HG03108 (cell line): Measurements from ENCODE around the gene KHDC1L.
"Not testable (repeated sequence)": the region's sequence is repeated elsewhere in the genome, so short reads cannot be mapped to it uniquely, and the experiment has no call there.

Experiments used
- ATAC-seq: cut with Tn5 transposase; IDR thresholded peaks from one replicate; pipeline ENCODE4 v1.9.1; 2021; ENCODE audit warnings: moderate library complexity; ENCODE audit not compliant: unreplicated experiment

The KHDC1L gene

DNA sequence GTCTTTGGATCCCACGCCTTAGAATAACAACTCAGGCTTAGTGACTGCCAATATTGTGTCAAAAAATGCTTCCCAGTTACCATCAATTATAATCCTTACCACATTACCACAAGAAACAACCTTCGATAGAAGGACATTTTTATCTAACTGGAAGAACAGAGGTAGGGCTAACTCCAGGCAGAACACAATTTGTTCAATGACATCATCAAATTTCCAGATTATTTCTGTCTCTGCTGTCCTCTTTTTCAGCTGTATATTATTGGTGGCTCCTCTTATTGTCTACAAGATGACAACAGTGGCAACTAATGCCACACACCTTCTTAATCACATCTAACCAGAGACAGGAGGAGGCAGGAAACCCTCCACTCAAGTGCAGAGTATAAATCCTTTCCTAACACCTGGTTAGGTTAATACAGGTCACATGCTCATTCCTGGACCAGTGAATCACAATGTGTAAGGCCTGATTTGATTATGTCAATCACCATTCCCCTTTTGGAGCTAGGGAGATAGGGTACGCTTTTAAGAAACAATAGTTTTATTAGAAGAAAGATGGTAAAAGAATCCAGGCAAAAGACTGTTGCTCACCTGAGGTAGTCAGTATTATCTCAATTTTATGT, 18.0 kb downstream of the KHDC1L start:
- ATAC-seq = no peak

GRCh38 chr6:73204252-73204651, 21.0 kb downstream of the KHDC1L start:
- no peak for ATAC-seq

GRCh38 chr6:73203098-73203497, 22.2 kb downstream of the KHDC1L start:
- ATAC-seq = no peak

DNA sequence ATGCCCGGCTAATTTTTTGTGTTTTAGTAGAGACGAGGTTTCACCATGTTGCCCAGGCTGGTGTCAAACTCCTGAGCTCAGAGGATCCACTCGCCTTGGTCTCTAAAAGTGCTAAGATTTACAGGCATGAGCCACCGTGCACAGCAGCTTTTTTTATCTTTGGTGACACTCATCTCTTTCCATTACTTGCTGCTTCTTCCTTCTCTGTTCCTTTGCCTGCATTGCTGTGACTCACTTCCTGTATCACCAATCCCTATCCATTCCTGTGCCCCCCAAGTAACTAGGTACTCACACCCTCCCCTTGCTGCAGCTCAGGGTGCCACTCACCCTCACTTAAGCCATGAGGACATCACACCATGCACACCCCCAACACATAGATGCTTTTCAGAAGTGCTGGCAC, 24.6 kb downstream of the KHDC1L start:
- no peak for ATAC-seq

- ATAC-seq = no peak
Measured at GRCh38 chr6:73200247-73200646, 25.0 kb downstream of the KHDC1L start.

GRCh38 chr6:73194744-73195143, 30.6 kb downstream of the KHDC1L start:
- no peak for ATAC-seq

GRCh38 chr6:73193302-73193701, 32.0 kb downstream of the KHDC1L start:
- not testable (repeated sequence) for ATAC-seq

- no peak for ATAC-seq
Measured at GRCh38 chr6:73182021-73182607, 43.2 kb downstream of the KHDC1L start.

- ATAC-seq = peak; percentile 81
Measured at GRCh38 chr6:73180763-73181619, 44.3 kb downstream of the KHDC1L start.

GRCh38 chr6:73180076-73180738, 45.1 kb downstream of the KHDC1L start:
- ATAC-seq = no peak

DNA sequence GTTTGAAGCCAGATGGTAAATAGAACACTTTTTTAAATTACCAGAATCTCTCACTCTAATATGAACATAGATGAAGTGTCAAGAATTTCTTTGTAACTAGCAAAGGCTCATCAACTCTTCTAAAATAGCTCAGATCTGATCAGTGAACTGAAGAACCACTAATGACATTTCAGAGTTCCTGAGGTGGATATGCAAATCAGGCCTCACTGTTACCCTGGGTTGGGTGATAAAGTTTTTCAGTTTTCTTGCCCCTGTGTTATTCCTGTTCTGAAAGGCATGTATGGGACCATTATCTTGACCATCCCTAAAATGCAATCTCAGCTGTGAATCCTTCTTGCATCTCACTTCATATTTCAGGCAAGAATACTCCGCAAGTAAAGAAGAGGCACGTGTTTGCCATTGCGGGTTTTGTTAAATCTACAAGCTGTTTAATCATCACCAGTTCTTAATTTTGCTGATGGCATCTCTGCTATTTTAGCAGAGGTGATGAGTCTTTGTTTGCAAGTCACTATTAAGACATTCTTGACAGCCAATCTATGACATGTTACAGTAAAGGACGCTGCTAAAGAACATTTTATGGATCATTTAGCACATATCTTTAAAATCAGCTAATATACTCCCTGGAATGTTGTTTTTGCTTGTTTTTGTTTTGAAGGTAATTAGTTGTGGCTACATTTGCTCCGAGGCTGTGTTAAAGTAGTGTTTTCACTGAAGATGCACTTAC, 47.9 kb downstream of the KHDC1L start:
- ATAC-seq = peak; percentile 59

DNA sequence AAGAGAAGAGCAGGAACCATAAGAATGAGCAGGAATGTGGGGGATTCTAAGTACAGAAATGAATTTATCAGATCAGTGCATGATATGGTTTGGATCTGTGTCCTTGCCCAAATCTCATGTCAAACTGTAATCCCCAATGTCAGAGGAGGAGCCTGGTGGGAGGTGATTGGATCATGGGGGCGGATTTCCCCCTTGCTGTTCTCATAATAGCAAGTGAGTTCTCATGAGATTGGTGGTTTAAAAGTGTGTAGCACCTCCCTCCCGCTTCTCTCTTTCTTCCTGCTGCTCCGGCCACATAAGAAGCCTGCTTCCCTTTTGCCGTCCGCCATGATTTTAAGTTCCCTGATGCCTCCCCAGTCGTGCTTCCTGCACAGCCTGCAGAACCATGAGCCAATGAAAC, 49.2 kb downstream of the KHDC1L start:
- ATAC-seq = no peak

DNA sequence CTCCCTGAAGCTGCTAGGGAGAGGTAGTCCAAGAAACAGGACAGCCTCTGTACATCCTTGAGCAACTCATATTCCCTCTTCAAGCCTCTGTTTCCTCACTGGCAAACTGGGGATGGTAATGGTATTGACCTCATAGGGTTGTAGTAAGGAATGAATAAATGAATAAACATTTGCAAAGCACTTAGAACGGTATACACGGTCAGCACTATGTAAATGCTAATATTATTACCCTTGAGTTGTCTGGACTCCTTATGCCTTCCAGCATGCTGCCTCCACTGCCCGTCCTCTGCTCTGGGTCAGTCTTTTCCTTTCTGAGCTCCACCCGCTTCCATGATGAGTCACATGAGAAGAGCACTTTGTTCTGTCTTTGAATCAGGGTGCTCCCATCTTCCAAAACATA, 50.6 kb downstream of the KHDC1L start:
- ATAC-seq = no peak
